OCI-LY1 (cell line): ENCODE results near the gene SPATA13.

Source experiments
- CTCF ChIP-seq: fragments of 200-600 bp; sonication (generic), shearing (Covaris generic); IDR thresholded peaks from 2 replicates; pipeline ENCODE4 v1.5.1; 2017; ENCODE audit warnings: mild to moderate bottlenecking, antibody characterized with exemption, low read length, moderate library complexity, mixed read lengths
- EZH2 ChIP-seq: fragments of 200-600 bp; sonication (generic), shearing (Covaris generic); IDR thresholded peaks from 2 replicates; pipeline ENCODE4 v1.8.0; 2017; ENCODE audit warnings: borderline replicate concordance, mixed run types, mild to moderate bottlenecking, antibody characterized with exemption, low read length, moderate library complexity, mixed read lengths

DNA sequence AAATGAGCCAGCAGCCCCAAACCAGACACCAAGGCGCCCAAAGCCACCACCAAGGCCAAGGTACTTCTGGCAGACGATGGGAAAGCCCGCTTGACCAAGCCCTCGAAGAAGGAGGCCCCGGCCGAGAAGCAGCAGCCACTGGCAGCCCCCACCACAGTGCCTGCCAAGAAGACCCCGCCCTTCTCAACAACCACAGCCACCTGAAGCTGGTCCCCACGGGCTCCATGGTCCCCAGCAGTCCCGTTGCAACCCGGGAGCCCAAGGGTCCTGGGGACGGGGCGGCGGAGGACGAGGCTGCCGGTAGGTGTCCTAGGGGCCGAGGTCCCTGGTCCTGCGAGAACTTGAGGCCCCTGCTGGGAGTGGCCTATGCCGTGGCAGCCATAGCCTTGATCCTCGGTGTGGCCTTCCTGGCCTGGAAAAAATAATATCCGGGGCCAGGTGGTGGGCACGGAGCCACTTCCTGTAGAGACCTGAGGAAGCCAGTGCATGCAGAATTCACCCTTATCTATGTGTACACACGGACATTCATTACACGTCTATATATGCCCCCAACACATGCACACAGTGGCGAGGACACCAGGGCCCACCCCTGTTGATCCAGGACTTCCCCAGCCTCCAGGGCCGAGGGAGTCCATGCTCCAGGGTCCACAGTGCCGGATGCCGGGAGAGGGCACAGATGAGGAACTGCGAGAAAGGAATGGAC lies 162.7 kb downstream of the SPATA13 start:
- TF ChIP-seq CTCF (no peak), EZH2 (no peak)
